ENCODE data around the gene WFDC1. TPM values are rescaled to one million over a fixed set of nuclear protein-coding genes. Genes with fewer than 3 reads are reported as not detected.

Gene WFDC1
- total and polyA plus RNA-seq, 4 donors, result 6.5 to 14.8 (median 11.4) TPM

- no peak for ATAC-seq (ENCODE audit: insufficient read depth, low FRiP score)
These were observed 76.3 kb downstream of the WFDC1 start for GRCh38 chr16:84370723-84371552.

GRCh38 chr16:84371553-84371865, 76.8 kb downstream of the WFDC1 start:
- H3K4me3 ChIP-seq, result no peak overlapping the region
- H3K9ac ChIP-seq (ENCODE audit: insufficient read depth in 1 of 2, low read length in 2 of 2), result no peak overlapping the region
- H3K27ac ChIP-seq (ENCODE audit: low read depth in 1 of 2, low read length in 1 of 2), result no peak overlapping the region
- DNase-seq, result no peak
- H3K27me3 ChIP-seq (ENCODE audit: control insufficient read depth in 3 of 3, insufficient read depth in 3 of 3, low read length in 2 of 3), result peaks cover 0 to 31% (median 28%) of the 10 kb centered on the region in 3 donors
- ATAC-seq (ENCODE audit: insufficient read depth, low FRiP score), result no peak
- peaks cover 0 to 6% (median 3%) of the 10 kb centered on the region in 5 donors for H3K4me1 ChIP-seq (ENCODE audit: control insufficient read depth in 5 of 5, insufficient read depth in 5 of 5, low read length in 5 of 5)
- H3K36me3 ChIP-seq (ENCODE audit: control insufficient read depth in 4 of 4, insufficient read depth in 4 of 4, low read length in 4 of 4), result no peaks in the 10 kb centered on the region
- H3K9me3 ChIP-seq (ENCODE audit: control insufficient read depth in 4 of 4, insufficient read depth in 3 of 4, low read length in 3 of 4), result no peaks in the 10 kb centered on the region
- WGBS, 2 donors, result 67 to 86% methylated on average over 4 of the region's 4 CpGs
- TF ChIP-seq CTCF (IDR thresholded peaks at IDR 0.05; ENCODE audit: control extremely low read depth, extremely low read depth), result no peak

More at GRCh38 chr16:84370723-84371552, 76.3 kb downstream of the WFDC1 start:
- Histone ChIP-seq H3K4me3 (no peak overlapping the region), H3K4me1 (ENCODE audit: control insufficient read depth in 5 of 5, insufficient read depth in 5 of 5, low read length in 5 of 5) (peaks cover 0 to 6% (median 3%) of the 10 kb centered on the region in 5 donors), H3K9me3 (ENCODE audit: control insufficient read depth in 4 of 4, insufficient read depth in 3 of 4, low read length in 3 of 4) (no peaks in the 10 kb centered on the region), H3K36me3 (ENCODE audit: control insufficient read depth in 4 of 4, insufficient read depth in 4 of 4, low read length in 4 of 4) (no peaks in the 10 kb centered on the region), H3K9ac (ENCODE audit: insufficient read depth in 1 of 2, low read length in 2 of 2) (no peak overlapping the region), H3K27me3 (ENCODE audit: control insufficient read depth in 3 of 3, insufficient read depth in 3 of 3, low read length in 2 of 3) (peaks cover 0 to 31% (median 28%) of the 10 kb centered on the region in 3 donors), H3K27ac (ENCODE audit: low read depth in 1 of 2, low read length in 1 of 2) (no peak overlapping the region)
- no peak for TF ChIP-seq CTCF (IDR thresholded peaks at IDR 0.05; ENCODE audit: control extremely low read depth, extremely low read depth)
- WGBS, 2 donors, result 61 to 68% methylated on average over 8 of the region's 8 CpGs
- no peak for DNase-seq

- no peak overlapping the region for H3K9ac ChIP-seq (ENCODE audit: insufficient read depth in 1 of 2, low read length in 2 of 2)
- ATAC-seq (ENCODE audit: insufficient read depth, low FRiP score), result no peak
- TF ChIP-seq CTCF (IDR thresholded peaks at IDR 0.05; ENCODE audit: control extremely low read depth, extremely low read depth), result no peak
- H3K9me3 ChIP-seq (ENCODE audit: control insufficient read depth in 4 of 4, insufficient read depth in 3 of 4, low read length in 3 of 4), result no peaks in the 10 kb centered on the region
- H3K4me1 ChIP-seq (ENCODE audit: control insufficient read depth in 5 of 5, insufficient read depth in 5 of 5, low read length in 5 of 5), result peaks cover 0 to 6% (median 3%) of the 10 kb centered on the region in 5 donors
- DNase-seq, result no peak
- peak overlapping the region in 1 of 2 donors; percentile 1 for H3K27ac ChIP-seq (ENCODE audit: low read depth in 1 of 2, low read length in 1 of 2)
- peaks cover 0 to 12% (median 10%) of the 10 kb centered on the region in 3 donors for H3K27me3 ChIP-seq (ENCODE audit: control insufficient read depth in 3 of 3, insufficient read depth in 3 of 3, low read length in 2 of 3)
- WGBS, 2 donors, result 59 to 71% methylated on average over 10 of the region's 10 CpGs
- no peaks in the 10 kb centered on the region for H3K36me3 ChIP-seq (ENCODE audit: control insufficient read depth in 4 of 4, insufficient read depth in 4 of 4, low read length in 4 of 4)
- H3K4me3 ChIP-seq, result no peak overlapping the region
These were observed 79.3 kb downstream of the WFDC1 start for GRCh38 chr16:84373907-84374489.
